NCI-H748 (cell line): Measurements from ENCODE around the gene SLC66A2.
"Not testable (repeated sequence)": the region's sequence is repeated elsewhere in the genome, so short reads cannot be mapped to it uniquely, and the experiment has no call there.

Experiments used
- DNase-seq: peaks from one replicate; lab custom pipeline; 2025; ENCODE audit not compliant: unreplicated experiment; lab: John Stamatoyannopoulos, UW

Gene SLC66A2

DNA sequence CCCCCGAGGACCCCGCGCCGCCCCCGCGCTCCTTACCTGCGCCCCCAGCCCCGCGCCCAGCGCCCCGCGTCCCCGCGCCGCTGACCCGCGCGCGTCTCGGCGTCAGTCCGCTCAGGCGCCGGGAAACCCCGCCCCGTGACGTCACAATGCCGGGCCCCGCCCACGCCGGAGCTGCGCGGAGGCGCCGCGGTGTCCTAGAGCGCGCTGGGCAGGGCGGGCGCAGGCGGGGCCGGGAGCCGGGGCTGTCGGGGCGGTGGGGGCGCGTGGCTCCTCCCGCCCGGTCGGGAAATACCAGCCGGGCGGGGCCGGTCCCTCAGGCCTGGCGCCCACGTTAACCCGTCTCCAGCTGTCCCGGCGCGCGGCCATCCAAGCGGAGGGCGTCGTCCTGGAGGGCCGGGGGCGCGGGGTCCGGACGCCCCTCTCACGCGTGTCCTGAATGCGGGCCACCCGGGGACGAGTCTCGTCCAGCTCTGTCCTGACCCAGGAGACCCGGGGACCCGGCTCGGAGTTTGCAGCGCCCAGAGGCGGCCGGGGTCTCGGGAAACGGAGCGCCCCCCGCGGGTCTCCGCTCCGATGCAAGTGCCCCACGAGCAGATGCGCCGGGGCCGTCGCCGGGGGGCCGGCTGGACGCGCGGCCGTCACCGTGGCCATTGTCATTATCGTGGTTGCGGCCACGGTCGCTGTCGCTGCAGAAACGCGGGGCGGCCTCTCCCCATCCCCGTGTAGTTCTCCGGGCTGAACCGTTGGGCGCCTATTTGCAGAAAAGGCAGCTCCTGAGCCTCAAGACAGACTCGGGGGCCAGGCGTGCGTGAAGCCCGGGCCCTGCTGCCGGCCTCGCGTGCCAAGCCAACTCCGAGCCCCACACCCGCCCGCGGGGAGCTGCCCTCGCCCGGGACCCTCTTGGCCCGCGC is at the start of gene SLC66A2:
TSS of gene SLC66A2 (minus strand) at position 109 of the 911 bp plus-strand sequence. CDS start 727 bp downstream, outside the sequence.
- peak; percentile 87 for DNase-seq

DNA sequence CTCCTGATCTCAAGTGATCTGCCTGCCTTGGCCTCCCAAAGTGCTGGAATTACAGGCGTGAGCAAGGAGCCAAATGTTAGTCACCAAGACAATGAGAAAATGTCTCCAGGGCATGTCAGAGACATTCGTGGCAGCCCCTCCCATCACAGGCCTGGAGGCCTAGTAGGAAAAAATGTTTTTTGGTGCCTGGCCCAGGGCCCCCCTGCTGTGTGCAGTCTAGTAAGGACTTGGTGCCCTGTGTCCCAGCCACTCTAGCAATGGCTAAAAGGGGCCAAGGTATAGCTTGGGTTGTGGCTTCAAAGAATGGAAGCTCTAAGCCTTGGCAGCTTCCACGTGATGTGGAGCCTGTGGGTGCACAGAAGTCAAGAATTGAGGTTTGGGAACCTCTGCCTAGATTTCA is 49.4 kb upstream of the SLC66A2 start:
- DNase-seq, result no peak

DNA sequence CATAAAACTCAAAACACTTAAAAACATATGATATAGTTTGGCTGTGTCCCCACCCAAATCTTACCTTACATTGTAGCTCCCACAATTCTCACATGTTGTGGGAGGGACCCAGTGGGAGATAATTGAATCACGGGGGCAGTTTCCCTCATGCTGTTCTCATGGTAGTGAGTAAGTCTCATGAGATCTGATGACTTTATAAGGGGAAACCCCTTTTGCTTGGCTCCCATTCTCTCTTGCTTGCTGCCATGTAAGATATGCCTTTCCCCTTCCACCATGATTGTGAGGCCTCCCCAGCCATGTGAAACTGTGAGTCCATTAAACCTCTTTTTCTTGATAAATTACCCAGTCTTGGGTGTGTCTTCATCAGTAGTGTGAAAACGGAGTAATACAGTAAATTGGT is 48.2 kb upstream of the SLC66A2 start:
- not testable (repeated sequence) for DNase-seq

DNA sequence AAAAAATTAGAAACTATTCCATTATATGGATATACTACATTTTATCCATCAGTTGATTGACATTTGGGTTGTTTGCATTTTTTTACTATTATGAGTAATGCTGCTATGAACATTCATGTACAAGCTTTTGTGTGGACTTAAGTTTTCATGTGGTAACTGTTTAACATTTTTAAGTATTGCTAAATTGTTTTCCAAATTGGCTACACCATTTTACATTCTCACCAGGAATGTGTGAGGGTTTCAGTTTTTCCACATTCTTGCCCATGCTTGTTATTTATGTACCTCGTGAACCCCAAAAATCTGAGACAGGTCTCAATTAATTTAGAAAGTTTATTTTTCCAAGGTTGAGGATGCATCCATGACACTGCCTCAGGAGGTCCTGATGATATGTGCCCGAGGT is 40.0 kb upstream of the SLC66A2 start:
- DNase-seq, result no peak

DNA sequence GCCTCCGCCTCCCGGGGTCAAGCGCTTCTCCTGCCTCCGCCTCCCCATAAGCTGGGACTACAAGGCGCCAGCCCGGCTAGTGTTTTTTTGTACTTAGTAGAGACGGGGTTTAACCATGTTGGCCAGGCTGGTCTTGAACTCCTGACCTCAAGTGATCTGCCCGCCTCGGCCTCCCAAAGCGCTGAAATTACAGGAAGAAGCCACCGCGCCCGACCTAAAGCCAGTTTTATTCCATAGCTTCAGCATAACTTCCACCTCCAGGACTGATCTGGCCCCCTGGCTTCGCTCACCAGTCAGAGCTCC is 37.7 kb upstream of the SLC66A2 start:
- no peak for DNase-seq

DNA sequence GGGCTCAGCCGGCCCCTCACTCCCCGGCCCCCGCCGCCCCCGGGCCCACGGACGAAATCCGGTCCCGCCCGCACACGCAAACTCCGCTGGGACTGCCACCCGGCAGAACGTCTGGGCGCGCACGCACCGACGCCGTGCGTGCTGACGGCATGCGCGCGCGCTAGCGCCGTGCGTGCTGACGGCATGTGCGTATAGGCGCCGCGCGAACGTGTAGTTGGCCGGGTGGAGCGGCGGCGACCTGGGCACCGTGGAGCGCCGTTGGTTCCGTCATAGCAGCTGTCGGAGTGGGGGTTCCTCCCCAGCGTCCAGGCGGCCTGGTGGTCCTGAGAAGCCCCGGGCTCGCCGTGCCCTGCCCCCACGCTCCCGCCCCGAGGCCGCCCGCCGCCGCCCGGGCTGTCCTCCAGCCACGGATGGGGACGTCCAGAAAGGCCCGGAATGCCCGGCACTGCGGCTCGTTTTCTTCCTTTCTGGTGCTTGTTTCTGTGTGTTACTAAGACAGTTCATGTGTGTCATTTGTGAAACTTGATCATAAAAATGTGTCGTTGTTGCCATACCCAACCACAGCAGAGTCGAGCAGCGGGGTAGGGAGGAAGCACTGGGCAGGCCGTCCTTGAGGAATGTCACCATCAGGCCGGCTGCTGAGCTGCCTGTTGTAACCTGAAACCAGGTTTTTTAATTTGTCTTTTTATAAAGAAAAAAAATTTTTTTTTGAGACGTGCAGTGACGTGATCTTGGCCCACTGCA is 37.2 kb upstream of the SLC66A2 start, which contains the start of gene TXNL4A:
TSS of gene TXNL4A (minus strand) at position 113 of the 744 bp plus-strand sequence. CDS start 171 bp downstream, outside the sequence.
- DNase-seq, result peak; percentile 93

DNA sequence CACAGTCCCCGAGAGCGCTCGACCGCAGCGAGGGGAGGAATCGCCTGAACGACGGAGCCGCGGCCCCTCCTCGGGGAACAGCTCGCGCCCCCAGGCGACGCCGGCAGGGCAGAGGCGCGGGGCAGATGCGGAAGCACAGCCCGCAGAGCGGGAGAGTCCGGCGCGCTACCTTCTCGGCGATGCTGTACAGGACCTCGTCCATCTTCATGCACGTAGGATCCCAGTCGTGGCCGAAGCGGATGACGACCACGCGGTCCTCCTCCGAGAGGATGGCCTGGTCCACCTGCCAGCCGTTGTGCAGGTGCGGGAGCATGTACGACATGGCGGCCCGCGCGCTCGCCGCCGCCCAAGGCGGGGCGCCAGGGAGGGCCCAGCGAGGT is 36.6 kb upstream of the SLC66A2 start:
- DNase-seq, result peak; percentile 84

DNA sequence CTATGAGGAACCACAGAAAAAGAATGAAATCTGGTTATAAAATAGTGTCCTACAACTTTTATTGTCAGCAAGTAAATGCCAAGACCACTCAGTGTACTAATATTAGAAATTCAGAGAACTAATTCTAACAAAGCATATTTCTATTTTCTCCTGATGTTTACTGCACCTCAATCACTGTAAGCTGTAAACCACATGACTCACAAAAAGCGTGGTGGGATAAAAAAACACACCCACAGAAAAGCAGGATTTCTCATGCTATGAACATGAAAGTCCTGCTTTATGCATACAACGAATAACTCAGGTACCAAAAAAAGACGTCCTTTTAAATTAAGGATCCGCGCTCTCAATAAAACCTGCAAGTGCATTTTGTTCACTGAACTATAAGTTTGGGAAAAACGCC is 36.1 kb upstream of the SLC66A2 start:
- DNase-seq, result no peak

DNA sequence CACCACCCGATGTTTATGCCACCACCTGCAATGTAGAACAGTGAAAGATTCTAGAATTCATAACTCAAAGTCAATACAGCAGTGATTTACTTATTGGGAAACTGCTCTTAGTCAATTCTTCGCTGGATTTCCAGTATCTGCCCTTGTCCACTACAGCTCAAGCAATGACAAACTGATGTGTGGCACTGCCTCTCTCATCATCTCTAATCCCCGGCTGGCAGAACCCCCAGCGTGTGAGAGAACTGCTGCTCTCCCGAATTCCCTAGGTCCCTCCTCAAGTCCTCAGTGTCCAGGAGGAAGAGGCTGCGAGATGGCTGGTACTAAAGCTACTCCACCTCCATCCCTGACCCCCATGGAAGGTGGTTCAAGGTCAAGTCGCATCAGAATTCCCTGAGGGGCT is 35.3 kb upstream of the SLC66A2 start:
- no peak for DNase-seq

DNA sequence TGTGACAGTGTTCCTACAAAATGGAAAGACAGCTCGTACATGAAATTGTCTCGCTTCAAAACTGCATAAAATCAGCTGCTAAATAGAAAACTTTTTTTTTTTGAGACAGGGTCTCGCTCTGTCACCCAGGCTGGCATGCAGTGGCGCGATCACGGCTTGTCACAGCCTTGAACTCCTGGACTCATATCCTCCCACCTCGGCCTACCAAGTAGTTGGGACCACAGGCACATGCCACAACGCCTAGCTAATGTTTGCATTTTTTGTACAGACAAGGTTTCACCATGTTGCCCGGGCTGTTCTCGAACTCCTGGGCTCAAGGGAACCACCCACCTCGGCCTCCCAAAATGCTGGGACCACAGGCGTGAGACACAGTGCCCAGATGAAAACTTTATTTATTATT is 33.7 kb upstream of the SLC66A2 start:
- no peak for DNase-seq

DNA sequence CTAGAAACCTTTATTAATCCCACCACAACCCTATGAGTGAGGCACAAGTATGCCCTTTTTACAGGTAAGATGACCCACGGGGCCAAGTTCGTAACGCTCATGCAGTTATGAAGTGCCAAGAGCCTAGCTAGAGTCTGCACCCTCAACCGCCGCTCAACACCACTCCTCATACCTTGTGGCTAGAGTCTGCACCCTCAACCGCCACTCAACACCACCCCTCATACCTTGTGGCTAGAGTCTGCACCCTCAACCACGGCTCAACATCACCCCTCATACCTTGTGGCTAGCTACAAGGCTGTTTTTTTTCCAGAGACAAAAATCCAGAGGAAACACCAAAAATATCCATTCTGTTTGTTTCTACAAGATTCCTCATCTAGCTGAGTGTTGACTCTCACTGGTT is 32.3 kb upstream of the SLC66A2 start:
- no peak for DNase-seq

DNA sequence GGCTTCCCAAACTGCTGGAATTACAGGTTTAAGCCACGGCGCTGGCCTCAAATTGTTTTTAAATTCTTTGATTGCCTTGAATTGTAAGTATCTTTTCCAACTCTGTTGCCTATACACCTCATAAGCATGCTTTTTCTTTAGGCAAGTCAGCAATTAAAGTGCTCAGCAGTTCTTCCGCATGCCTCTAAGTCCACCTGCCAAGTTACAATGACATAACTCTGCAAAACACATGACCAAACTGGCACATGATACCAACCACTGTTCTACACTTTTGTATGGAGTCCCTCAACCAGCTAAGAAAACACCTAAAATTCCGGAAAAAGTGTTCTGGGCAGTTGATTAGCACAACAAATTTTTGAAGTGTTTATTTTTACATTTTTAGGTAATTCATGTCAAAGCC is 31.8 kb upstream of the SLC66A2 start:
- no peak for DNase-seq

DNA sequence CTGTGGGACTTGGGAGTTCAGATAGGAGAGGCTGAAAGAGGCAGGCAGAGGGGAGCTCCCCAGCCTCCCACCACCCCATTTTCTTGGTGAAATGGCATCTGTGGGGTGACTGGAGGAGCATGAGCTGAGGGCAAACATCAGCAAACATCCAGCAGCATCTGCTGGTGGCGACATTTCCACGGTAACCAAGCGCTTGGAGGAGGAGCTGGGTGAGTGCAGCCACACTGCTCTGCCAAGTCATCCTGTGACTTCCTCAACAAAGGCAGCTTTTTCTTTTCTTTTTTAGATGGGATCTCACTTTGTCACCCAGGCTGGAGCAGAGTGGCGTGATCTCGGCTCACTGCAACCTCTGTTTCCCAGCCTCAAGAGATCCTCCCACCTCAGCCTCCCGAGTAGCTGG is 31.3 kb upstream of the SLC66A2 start:
- DNase-seq, result no peak

DNA sequence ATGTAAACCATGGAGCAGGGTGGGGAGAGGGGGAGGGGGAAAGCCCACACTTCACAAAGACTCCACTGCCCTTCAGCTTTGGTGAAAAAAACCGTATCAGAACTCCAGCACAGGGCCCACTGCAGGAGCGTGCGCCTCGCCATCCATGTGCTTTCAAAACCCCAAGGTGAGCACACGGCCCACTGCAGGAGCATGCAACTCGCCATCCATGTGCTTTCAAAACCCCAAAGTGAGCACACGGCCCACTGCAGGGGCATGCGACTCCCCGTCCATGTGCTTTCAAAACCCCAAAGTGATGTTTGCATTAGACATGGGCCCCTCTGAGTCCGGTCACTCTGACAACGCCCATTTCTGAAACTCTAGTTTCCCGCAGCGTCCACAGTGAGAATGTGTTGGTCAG is 29.1 kb upstream of the SLC66A2 start:
- DNase-seq, result no peak

DNA sequence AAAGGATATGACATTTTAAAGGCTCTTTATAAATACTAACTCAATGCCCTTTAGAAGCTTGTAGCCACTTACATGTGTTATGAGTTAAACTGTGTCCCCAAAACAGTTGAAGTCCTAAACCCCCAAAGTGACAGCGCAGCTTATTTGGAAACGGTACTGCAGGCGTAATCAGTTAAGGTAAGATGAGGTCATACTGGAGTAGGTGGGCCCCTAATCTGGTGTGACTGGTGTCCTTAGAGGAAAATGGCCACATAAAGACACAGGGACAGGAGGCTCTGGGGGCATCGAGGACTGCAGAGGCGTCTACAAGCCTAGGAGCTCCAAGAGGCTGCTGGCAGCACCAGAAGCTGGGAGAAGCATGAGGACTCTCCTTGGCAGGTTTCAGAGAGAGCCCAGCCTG is 28.4 kb upstream of the SLC66A2 start:
- DNase-seq, result no peak

DNA sequence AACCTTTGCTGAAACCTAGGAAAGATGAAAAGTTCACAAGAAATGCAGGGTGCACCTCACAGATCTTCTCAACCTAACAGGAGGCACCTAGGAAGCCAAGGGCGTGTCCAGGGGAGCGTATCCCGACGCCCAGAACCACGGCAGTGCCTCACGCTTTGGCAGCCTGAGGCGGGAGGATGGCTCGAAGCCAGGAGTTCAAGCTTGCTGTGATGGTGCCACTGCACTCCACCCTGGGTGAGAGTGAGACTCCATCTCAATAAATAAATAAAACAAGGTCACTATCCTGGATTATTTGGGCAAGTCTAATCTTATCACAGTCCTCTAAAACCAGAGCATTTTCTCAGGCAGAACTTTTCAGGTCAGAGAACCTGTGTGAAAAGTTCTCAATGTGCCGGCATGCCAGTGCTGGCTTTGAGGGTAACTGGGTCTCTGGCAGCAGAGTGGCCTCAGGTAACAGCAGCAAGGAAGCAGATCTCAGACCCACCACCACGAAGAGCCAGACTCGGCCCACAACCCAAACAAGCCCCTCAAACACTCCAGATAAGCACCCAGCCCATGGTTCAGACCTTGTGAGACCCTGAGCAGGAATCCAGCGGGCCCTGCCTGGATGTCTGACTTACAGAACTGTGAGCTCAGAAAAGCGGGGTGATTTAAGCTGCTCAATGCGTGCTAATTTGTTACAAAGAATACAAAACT is 24.7 kb upstream of the SLC66A2 start:
- no peak for DNase-seq

DNA sequence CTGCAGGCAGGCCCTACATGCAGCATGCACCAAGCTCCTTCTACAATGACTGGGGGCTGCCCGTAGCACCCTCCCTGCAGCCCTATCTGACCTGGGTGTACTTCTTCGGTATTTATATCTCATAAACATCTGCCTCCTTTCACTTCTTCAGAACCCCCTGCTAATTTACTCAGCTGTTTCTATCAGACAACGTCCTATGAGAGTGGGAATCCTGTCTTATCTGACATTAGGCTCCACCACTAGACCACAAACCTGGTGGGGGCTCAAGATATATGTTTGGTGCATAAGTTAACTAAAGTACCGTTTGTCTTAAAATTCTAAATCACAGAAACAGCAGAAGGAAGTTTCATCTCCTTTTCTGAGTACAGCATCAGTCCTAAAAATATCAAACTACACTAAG is 23.6 kb upstream of the SLC66A2 start:
- DNase-seq, result no peak

DNA sequence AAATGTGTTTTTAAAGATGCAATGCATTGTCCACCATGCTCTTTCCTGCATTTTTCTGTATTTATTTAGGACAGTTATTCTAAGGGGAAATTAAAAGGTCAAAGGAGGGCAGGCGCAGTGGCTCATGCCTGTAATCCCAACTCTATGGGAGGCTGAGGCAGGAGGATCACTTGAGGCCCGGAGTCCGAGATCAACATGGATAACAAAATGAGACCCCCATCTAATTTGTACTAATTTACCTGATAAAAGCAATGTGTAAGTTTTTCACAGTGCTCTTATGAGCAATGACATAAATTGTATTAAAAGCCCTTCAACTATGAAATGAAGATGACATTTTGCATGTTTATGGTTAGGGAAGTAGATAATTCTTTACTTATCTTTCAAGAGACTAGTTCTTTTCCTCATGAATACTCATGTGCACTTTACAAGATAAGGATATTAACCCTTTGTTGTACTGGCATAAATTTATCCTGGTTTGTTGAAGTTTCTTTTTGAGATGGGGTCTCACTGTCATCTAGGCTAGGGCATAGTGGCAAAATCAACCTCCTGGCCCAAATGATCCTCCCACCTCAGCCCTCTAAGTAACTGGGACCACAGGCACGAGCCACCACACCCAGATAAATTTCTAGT is 22.7 kb upstream of the SLC66A2 start:
- no peak for DNase-seq

DNA sequence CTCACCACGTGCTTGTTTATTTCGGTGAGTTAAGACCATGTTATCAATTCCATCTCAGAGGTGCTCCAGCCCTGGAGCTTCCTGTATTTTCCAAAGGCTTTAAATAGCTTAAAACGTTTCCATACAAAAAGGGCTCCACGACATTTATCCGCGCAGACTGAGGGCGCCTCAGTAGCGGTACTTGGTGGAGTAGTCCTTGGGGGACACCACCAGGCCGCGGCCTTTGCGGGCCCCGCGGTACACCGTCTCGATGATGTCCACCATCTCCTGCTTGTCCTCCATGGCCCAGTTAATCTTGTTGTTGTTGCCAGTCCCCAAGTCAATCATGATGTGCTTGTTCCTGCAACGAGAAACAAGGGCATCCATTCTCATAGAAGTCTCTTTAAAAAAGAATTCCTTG is 22.1 kb upstream of the SLC66A2 start:
- no peak for DNase-seq

DNA sequence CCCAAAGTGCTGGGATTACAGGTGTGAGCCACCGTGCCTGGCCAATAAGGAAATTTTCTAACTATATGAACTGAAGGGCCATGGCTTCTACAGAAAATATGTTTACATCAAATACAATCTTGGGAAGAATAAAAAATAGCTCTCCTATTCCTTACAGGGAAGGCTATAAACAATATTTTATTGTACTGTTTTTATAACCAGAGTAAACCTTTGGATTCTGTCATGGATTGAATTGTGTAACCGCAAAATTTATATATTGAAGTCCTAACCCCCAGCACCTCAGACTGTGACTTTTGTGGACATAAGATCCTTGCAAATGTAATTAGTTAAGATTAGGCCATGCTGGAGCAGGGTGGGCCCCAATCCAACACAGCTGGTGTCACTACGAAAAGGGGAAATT is 21.3 kb upstream of the SLC66A2 start:
- DNase-seq, result no peak

DNA sequence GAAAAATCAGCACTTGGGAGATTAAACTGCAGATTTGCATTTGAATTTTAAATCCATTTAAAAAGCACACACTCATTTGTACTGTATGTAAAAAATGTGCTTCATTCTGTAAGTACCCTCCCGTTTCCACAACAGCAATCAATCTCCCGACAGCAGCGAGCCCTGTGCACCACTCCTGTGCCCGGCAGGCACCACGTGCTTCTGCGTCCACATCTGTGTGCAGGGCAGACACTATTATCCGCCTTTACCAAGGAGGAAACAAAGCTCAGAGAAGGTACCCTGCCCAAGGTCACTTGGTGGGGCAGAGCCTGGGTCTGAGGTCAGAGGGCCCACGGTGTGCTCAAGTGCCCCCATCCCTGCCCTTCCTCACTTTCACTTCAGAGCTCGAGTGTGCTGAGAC is 20.5 kb upstream of the SLC66A2 start:
- DNase-seq, result no peak
